Measurements from ENCODE around the gene HNF4A. TPM values are rescaled to one million over a fixed set of nuclear protein-coding genes. Genes with fewer than 3 reads are reported as not detected.

The HNF4A gene
- total and polyA plus RNA-seq, 2 of the 13 experiments (the other 11 are each of a cell fraction or from before 2014, with no cell fraction given) = 80.9 to 169 TPM

GRCh38 chr20:44326391-44327159 is 28.9 kb upstream of the HNF4A start (continued):
- 0 out of 2 replicates have a peak, but pooled peaks have one; percentile 63 for TF ChIP-seq ZNF609 (CRISPR knock-in tag; IDR thresholded peaks at IDR 0.05; ENCODE audit: borderline replicate concordance)
- TF ChIP-seq GRHL1 (CRISPR knock-in tag; conservative IDR thresholded peaks at IDR 0.05) = no peak
- TF ChIP-seq ZSCAN31 (CRISPR knock-in tag; IDR thresholded peaks at IDR 0.05; ENCODE audit: low read depth) = peak; percentile 60; the same call in 1 of the 2 replicates
- TF ChIP-seq ZNF816 (CRISPR knock-in tag; IDR thresholded peaks at IDR 0.05; ENCODE audit: borderline replicate concordance) = no peak
- TF ChIP-seq CENPBD1 (CRISPR knock-in tag; IDR thresholded peaks at IDR 0.05; ENCODE audit: borderline replicate concordance, low read depth) = no peak; the same call in 1 of the 2 replicates
- 0 out of 2 replicates have a peak, but pooled peaks have one; percentile 31 for TF ChIP-seq ZNF253 (CRISPR knock-in tag; IDR thresholded peaks at IDR 0.05; ENCODE audit: borderline replicate concordance)
- TF ChIP-seq ZNF142 (CRISPR knock-in tag; IDR thresholded peaks at IDR 0.05) = no peak
- no peak for TF ChIP-seq NFIB (CRISPR knock-in tag; IDR thresholded peaks at IDR 0.05; ENCODE audit: borderline replicate concordance)
- no peak for TF ChIP-seq CEBPB (IDR thresholded peaks at IDR 0.05; ENCODE audit: borderline replicate concordance, low read depth, low read length)
- no peak for TF ChIP-seq ZNF782 (CRISPR knock-in tag; IDR thresholded peaks at IDR 0.05; ENCODE audit: borderline replicate concordance)
- TF ChIP-seq GZF1 (CRISPR knock-in tag; IDR thresholded peaks at IDR 0.05) = no peak
- no peak for TF ChIP-seq ZNF451 (CRISPR knock-in tag; IDR thresholded peaks at IDR 0.05)
- no peak for TF ChIP-seq ZNF639 (CRISPR knock-in tag; conservative IDR thresholded peaks at IDR 0.05)
